Lower leg skin (tissue), 3 donors: ENCODE measurements around the gene GDPD5.

Experiments
- POLR2A ChIP-seq, 2 donors: fragments of 450-650 bp; IDR thresholded peaks; one replicate each; pipeline ENCODE4 v1.6.1; 2016 to 2017; ENCODE audit warnings: antibody characterized with exemption in 2 of 2, mild to moderate bottlenecking in 1 of 2, moderate library complexity in 1 of 2
- TF ChIP-seq, protein P1 (sequence below), 3 donors: fragments of 450-650 bp; IDR thresholded peaks; one replicate each; pipeline ENCODE4 v1.5.1; 2016; ENCODE audit warnings: antibody characterized with exemption in 3 of 3, mild to moderate bottlenecking in 3 of 3, moderate library complexity in 2 of 3

DNA sequence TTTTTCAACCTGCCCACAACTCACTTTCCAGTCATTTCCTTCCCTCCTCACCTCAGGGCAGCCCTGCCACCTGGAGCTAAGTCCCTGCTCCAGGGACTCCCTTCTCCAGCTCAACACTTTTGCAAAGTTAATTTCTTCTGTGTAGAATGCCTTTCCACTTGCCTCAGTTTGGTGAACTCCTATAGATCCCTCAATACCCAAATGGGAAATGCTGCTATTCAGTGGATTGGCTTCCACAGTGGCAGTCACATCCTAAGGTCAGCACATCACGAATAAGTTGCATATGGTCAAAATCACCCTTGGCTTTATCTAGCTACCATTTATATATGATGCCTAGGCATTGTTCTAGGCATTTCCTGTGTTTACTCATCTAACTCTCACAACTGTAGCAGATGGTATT lies 23.6 kb downstream of the GDPD5 start:
- TF ChIP-seq, protein P1, sequence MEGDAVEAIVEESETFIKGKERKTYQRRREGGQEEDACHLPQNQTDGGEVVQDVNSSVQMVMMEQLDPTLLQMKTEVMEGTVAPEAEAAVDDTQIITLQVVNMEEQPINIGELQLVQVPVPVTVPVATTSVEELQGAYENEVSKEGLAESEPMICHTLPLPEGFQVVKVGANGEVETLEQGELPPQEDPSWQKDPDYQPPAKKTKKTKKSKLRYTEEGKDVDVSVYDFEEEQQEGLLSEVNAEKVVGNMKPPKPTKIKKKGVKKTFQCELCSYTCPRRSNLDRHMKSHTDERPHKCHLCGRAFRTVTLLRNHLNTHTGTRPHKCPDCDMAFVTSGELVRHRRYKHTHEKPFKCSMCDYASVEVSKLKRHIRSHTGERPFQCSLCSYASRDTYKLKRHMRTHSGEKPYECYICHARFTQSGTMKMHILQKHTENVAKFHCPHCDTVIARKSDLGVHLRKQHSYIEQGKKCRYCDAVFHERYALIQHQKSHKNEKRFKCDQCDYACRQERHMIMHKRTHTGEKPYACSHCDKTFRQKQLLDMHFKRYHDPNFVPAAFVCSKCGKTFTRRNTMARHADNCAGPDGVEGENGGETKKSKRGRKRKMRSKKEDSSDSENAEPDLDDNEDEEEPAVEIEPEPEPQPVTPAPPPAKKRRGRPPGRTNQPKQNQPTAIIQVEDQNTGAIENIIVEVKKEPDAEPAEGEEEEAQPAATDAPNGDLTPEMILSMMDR (IDR thresholded peaks at IDR 0.05): no peak
- no peak for TF ChIP-seq POLR2A (IDR thresholded peaks at IDR 0.05)
